ENCODE results near the gene LCMT2. TPM values are rescaled to one million over a fixed set of nuclear protein-coding genes. Genes with fewer than 3 reads are reported as not detected.

The LCMT2 gene
- total and polyA plus RNA-seq, 2 of the 8 experiments (the other 6 are each of a cell fraction or from before 2014, with no cell fraction given), result 11.2 to 11.9 TPM

GRCh38 chr15:43361313-43361903 is 31.0 kb upstream of the LCMT2 start:
- 94% methylated on average over 7 of the region's 7 CpGs; no CpG with 5 or more reads in 1 of the 2 experiments for WGBS, 2 experiments (ENCODE audit: extremely low coverage in 1 of 2, insufficient coverage in 1 of 2, insufficient read length in 1 of 2, insufficient replicate concordance in 2 of 2, low coverage in 1 of 2, low lambda C conversion rate in 2 of 2, missing lambda C conversion rate in 1 of 2)
- ChIA-PET POLR2A (ENCODE audit: partially characterized antibody) (interaction anchor here (1.2 to 5.0 kb wide), 2 partner anchors 9 to 15 kb away, joined by 3 to 26 read pairs; partner anchors contain the start of genes TUBGCP4 and ZSCAN29), CTCF (ENCODE audit: partially characterized antibody) (interaction anchor here (0.8 to 2.4 kb wide), 4 partner anchors 9 to 152 kb away, joined by 3 to 11 read pairs (median 6); partner anchors contain the start of genes TUBGCP4 and ZSCAN29)
- no peak overlapping the region for H3K18ac ChIP-seq (ENCODE audit: extremely low read depth, low read length)
- H3K9ac ChIP-seq (replicated peaks in 1 of 4; ENCODE audit: extremely low read depth in 1 of 4, low read depth in 3 of 4, low read length in 3 of 4), result no peak overlapping the region
- no peak for FAIRE-seq
- H4K91ac ChIP-seq (replicated peaks; ENCODE audit: insufficient read length, low read length), result no peak overlapping the region
- peaks cover 2% of the 10 kb centered on the region; the same call in 1 of the 2 replicates for H3K79me1 ChIP-seq (ENCODE audit: low read depth, low read length)
- H2BK20ac ChIP-seq (ENCODE audit: low read length), result no peak overlapping the region
- no peak overlapping the region for H3K4ac ChIP-seq (replicated peaks; ENCODE audit: insufficient read length, low read depth, low read length)
- H4K5ac ChIP-seq (ENCODE audit: insufficient read length, low read depth, low read length), result no peak overlapping the region
- no peak overlapping the region for H3K4me3 ChIP-seq (ENCODE audit: extremely low read depth in 1 of 4, insufficient read depth in 2 of 4, low read depth in 3 of 4, low read length in 4 of 4)
- no peak overlapping the region for H3K4me2 ChIP-seq (ENCODE audit: insufficient read depth in 1 of 2, low read depth in 2 of 2, low read length in 2 of 2)
- H2AFZ ChIP-seq (ENCODE audit: low read length), result no peak overlapping the region
- H2BK120ac ChIP-seq (replicated peaks; ENCODE audit: low read depth, low read length), result no peak overlapping the region
- no peak for DNase-seq (ENCODE audit: low read depth in 1 of 2, low spot score in 2 of 2)
- H3K79me2 ChIP-seq (ENCODE audit: control insufficient read depth in 1 of 2, insufficient read depth in 2 of 2, low read length in 2 of 2), result no peaks in the 10 kb centered on the region
- no peaks in the 10 kb centered on the region for H4K20me1 ChIP-seq (replicated peaks in 1 of 2; ENCODE audit: control insufficient read depth in 1 of 2, insufficient read depth in 2 of 2, low read length in 2 of 2)
- TF ChIP-seq RAD21 (IDR thresholded peaks at IDR 0.05 in 1 of 2, conservative IDR thresholded peaks at IDR 0.05 in 1 of 2; ENCODE audit: low read depth in 2 of 2, low read length in 2 of 2) (no peak), MAFK (IDR thresholded peaks at IDR 0.05; ENCODE audit: low read depth, low read length) (no peak), SIX5 (IDR thresholded peaks at IDR 0.05; ENCODE audit: low read depth, low read length) (no peak), SIN3A (conservative IDR thresholded peaks at IDR 0.05 in 1 of 2, IDR thresholded peaks at IDR 0.05 in 1 of 2; ENCODE audit: low read depth in 1 of 2, low read length in 2 of 2) (no peak), RXRA (IDR thresholded peaks at IDR 0.05; ENCODE audit: insufficient read depth, low read depth, low read length) (no peak), KDM1A (IDR thresholded peaks at IDR 0.05; ENCODE audit: borderline replicate concordance, low read length) (no peak)
- no peak overlapping the region for H2BK15ac ChIP-seq (ENCODE audit: low read length)
- no peak overlapping the region for H3K23ac ChIP-seq (ENCODE audit: insufficient read length)
- no peak overlapping the region for H2BK5ac ChIP-seq (ENCODE audit: low read depth, low read length)
- H3K56ac ChIP-seq (replicated peaks; ENCODE audit: insufficient read length, low read depth, low read length), result no peak overlapping the region
- H3K9me3 ChIP-seq (ENCODE audit: insufficient read depth in 2 of 2, low read depth in 1 of 2, low read length in 1 of 2), result peaks cover 24 to 26% of the 10 kb centered on the region in 2 experiments
- no peak overlapping the region for H2BK12ac ChIP-seq (ENCODE audit: low read depth, low read length)
- no peak overlapping the region for H2AK5ac ChIP-seq (ENCODE audit: low read depth, low read length)
- H3K4me1 ChIP-seq (replicated peaks in 1 of 4; ENCODE audit: control insufficient read depth in 3 of 4, insufficient read depth in 4 of 4, low read length in 3 of 4), result no peaks in the 10 kb centered on the region
- H3K27me3 ChIP-seq (replicated peaks in 1 of 4; ENCODE audit: control insufficient read depth in 3 of 4, extremely low read depth in 1 of 4, insufficient read depth in 3 of 4, low read length in 3 of 4), result no peaks in the 10 kb centered on the region
- peaks cover 23 to 80% (median 54%) of the 10 kb centered on the region in 4 experiments for H3K36me3 ChIP-seq (ENCODE audit: control insufficient read depth in 2 of 4, insufficient read depth in 4 of 4, low read length in 3 of 4)
- no peaks in the 10 kb centered on the region for H3K23me2 ChIP-seq (ENCODE audit: low read depth, low read length)
- no peak overlapping the region for H3K14ac ChIP-seq (ENCODE audit: insufficient read length)
- H4K8ac ChIP-seq (ENCODE audit: extremely low read depth, insufficient read depth, low read length), result no peak overlapping the region
- no peak overlapping the region for H3K27ac ChIP-seq (ENCODE audit: low read depth, low read length)

Data from H1 (cell line).